ENCODE results near the gene PTPN4. TPM values are rescaled to one million over a fixed set of nuclear protein-coding genes. Genes with fewer than 3 reads are reported as not detected.

The PTPN4 gene
- total and polyA plus RNA-seq, 2 of the 8 experiments (the other 6 are each of a cell fraction or from before 2014, with no cell fraction given), result 28.5 to 105 TPM

- 89% methylated on average over 4 of the region's 4 CpGs; no CpG with 5 or more reads in 1 of the 2 experiments for WGBS, 2 experiments (ENCODE audit: extremely low coverage in 1 of 2, insufficient coverage in 1 of 2, insufficient read length in 1 of 2, insufficient replicate concordance in 2 of 2, low coverage in 1 of 2, low lambda C conversion rate in 2 of 2, missing lambda C conversion rate in 1 of 2)
- no peak overlapping the region for H3K4ac ChIP-seq (replicated peaks; ENCODE audit: insufficient read length, low read depth, low read length)
- no peak for FAIRE-seq
- no peak overlapping the region for H2BK20ac ChIP-seq (ENCODE audit: low read length)
- no peaks in the 10 kb centered on the region; a peak in 1 of 8 replicates for H3K36me3 ChIP-seq (ENCODE audit: control insufficient read depth in 2 of 4, insufficient read depth in 4 of 4, low read length in 3 of 4)
- no peak overlapping the region for H4K5ac ChIP-seq (ENCODE audit: insufficient read length, low read depth, low read length)
- peaks cover 3% of the 10 kb centered on the region in 2 experiments for H4K20me1 ChIP-seq (replicated peaks in 1 of 2; ENCODE audit: control insufficient read depth in 1 of 2, insufficient read depth in 2 of 2, low read length in 2 of 2)
- H2BK15ac ChIP-seq (ENCODE audit: low read length), result no peak overlapping the region
- no peak overlapping the region for H2BK12ac ChIP-seq (ENCODE audit: low read depth, low read length)
- no peak overlapping the region for H3K27ac ChIP-seq (ENCODE audit: low read depth, low read length)
- H2BK5ac ChIP-seq (ENCODE audit: low read depth, low read length), result no peak overlapping the region
- peaks cover 0 to 92% of the 10 kb centered on the region in 2 experiments; a peak in 3 of 4 replicates for H3K79me2 ChIP-seq (ENCODE audit: control insufficient read depth in 1 of 2, insufficient read depth in 2 of 2, low read length in 2 of 2)
- H3K18ac ChIP-seq (ENCODE audit: extremely low read depth, low read length), result no peak overlapping the region
- H4K91ac ChIP-seq (replicated peaks; ENCODE audit: insufficient read length, low read length), result no peak overlapping the region
- no peaks in the 10 kb centered on the region for H3K23me2 ChIP-seq (ENCODE audit: low read depth, low read length)
- no peaks in the 10 kb centered on the region for H3K9me3 ChIP-seq (ENCODE audit: insufficient read depth in 2 of 2, low read depth in 1 of 2, low read length in 1 of 2)
- no peak overlapping the region for H2AK5ac ChIP-seq (ENCODE audit: low read depth, low read length)
- ChIA-PET CTCF (ENCODE audit: partially characterized antibody) (no interaction called here), POLR2A (ENCODE audit: partially characterized antibody) (no interaction called here)
- no peak overlapping the region for H2BK120ac ChIP-seq (replicated peaks; ENCODE audit: low read depth, low read length)
- H3K23ac ChIP-seq (ENCODE audit: insufficient read length), result no peak overlapping the region
- peaks cover 0 to 7% (median 2%) of the 10 kb centered on the region in 4 experiments; a peak in 4 of 7 replicates for H3K4me1 ChIP-seq (replicated peaks in 1 of 4; ENCODE audit: control insufficient read depth in 3 of 4, insufficient read depth in 4 of 4, low read length in 3 of 4)
- H3K56ac ChIP-seq (replicated peaks; ENCODE audit: insufficient read length, low read depth, low read length), result no peak overlapping the region
- no peak overlapping the region for H4K8ac ChIP-seq (ENCODE audit: extremely low read depth, insufficient read depth, low read length)
- no peak for DNase-seq (ENCODE audit: low read depth in 1 of 2, low spot score in 2 of 2)
- no peak overlapping the region for H3K9ac ChIP-seq (replicated peaks in 1 of 4; ENCODE audit: extremely low read depth in 1 of 4, low read depth in 3 of 4, low read length in 3 of 4)
- H3K4me3 ChIP-seq (ENCODE audit: extremely low read depth in 1 of 4, insufficient read depth in 2 of 4, low read depth in 3 of 4, low read length in 4 of 4), result no peak overlapping the region
- H2AFZ ChIP-seq (ENCODE audit: low read length), result no peak overlapping the region
- no peak overlapping the region for H3K14ac ChIP-seq (ENCODE audit: insufficient read length)
- H3K27me3 ChIP-seq (replicated peaks in 1 of 4; ENCODE audit: control insufficient read depth in 3 of 4, extremely low read depth in 1 of 4, insufficient read depth in 3 of 4, low read length in 3 of 4), result no peaks in the 10 kb centered on the region
- H3K79me1 ChIP-seq (ENCODE audit: low read depth, low read length), result peaks cover 4% of the 10 kb centered on the region; the same call in 1 of the 2 replicates
- H3K4me2 ChIP-seq (ENCODE audit: insufficient read depth in 1 of 2, low read depth in 2 of 2, low read length in 2 of 2), result no peak overlapping the region
- TF ChIP-seq CTCF (IDR thresholded peaks at IDR 0.05; ENCODE audit: control extremely low read depth in 1 of 3, insufficient read depth in 1 of 3, low read depth in 1 of 3, low read length in 3 of 3) (peak in 1 of 3 experiments; percentile 19; a peak in 1 of 4 replicates), PHF8 (conservative IDR thresholded peaks at IDR 0.05; ENCODE audit: low read depth, low read length) (no peak), POLR2AphosphoS5 (IDR thresholded peaks at IDR 0.05; ENCODE audit: low read depth, low read length) (no peak)
Observed at GRCh38 chr2:119859528-119859927, 99.8 kb downstream of the PTPN4 start.

All from H1 (cell line).